ENCODE measurements around the gene HNRNPCL2.
"Not testable (repeated sequence)": the region's sequence is repeated elsewhere in the genome, so short reads cannot be mapped to it uniquely, and the experiment has no call there.

Gene HNRNPCL2

DNA sequence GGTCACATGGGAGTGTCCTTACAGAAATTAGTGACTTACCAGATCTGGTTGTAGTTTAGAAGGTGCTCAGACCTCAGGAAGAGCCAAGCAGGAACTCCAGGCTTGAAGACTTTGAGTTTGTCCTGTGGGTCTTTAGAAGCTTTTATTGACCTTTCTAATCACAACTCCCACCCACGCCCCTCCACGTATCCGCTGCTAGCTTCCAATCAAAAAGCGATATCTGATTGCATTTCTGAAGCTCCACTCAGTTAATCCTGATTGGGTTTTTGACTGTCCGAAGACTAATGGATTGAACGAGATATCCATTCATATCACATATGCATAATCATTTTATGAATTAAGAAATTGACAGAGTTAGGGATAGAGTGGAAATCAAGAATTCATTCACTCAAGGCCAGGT, at the start of gene HNRNPCL2:
Gene HNRNPCL2, minus strand, starts transcription at position 101 of the 400 bp plus-strand sequence. CDS start 454 bp downstream, outside the sequence.
- not testable (repeated sequence) for DNase-seq

DNA sequence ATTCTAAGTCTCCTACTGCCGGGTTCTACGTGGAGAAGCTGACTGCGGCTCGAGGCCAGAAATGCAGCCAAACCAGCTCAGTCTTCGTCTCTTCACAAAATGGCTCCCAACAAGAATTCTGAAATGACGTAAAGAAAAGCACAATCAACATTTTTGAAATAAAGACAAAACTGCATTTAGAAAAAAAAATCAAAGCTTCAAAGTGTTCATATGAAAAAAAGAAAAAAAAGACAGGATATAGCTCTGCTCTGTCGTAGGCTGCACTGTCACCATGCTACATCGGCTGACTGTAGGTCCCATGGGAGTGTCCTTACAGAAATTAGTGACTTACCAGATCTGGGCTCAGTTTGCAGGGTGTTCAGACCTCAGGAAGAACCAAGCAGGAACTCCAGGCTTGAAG, 48.9 kb upstream of the HNRNPCL2 start, which contains the start of gene HNRNPCL4:
Gene HNRNPCL4, minus strand, starts transcription at position 101 of the 400 bp plus-strand sequence. CDS start 164 bp downstream, outside the sequence.
- DNase-seq = not testable (repeated sequence)

GRCh38 chr1:13155909-13156308, 39.3 kb upstream of the HNRNPCL2 start, which contains the start of gene PRAMEF26:
PRAMEF26 (minus strand) TSS chr1:13156009; CDS start chr1:13153095, 2,914 bp downstream.
- not testable (repeated sequence) for DNase-seq

GRCh38 chr1:13070474-13070873, 46.2 kb downstream of the HNRNPCL2 start, which contains the start of gene PRAMEF25:
PRAMEF25 (plus strand) TSS chr1:13070774; CDS start chr1:13073694, 2,920 bp downstream.
- not testable (repeated sequence) for DNase-seq
